PFSK-1 (cell line): ENCODE data around the gene MAN1A2.
A peak's percentile ranks its signal among the peaks of the same experiment; 100 is the strongest.

Experiments
- FOXP2 ChIP-seq: optimal IDR thresholded peaks from 2 replicates; pipeline ENCODE3; 2011; ENCODE audit warnings: borderline replicate concordance, control low read depth, inconsistent platforms; ENCODE audit not compliant: insufficient read depth; ENCODE audit errors: extremely low read length, extremely low read depth
- POLR2AphosphoS5 ChIP-seq: IDR thresholded peaks from 2 replicates; pipeline ENCODE4 v1.6.1; 2012; ENCODE audit warnings: low read depth, mild to moderate bottlenecking, control low read depth, low read length, moderate library complexity
- SIN3A ChIP-seq: IDR thresholded peaks from 2 replicates; pipeline ENCODE4 v1.6.1; 2012; ENCODE audit warnings: mild to moderate bottlenecking, low read length, moderate library complexity, borderline replicate concordance; ENCODE audit not compliant: insufficient read depth
- TAF1 ChIP-seq: IDR thresholded peaks from 2 replicates; pipeline ENCODE4 v1.6.1; 2012; ENCODE audit warnings: low read length, control low read depth, borderline replicate concordance; ENCODE audit not compliant: insufficient read depth
- TF ChIP-seq, protein P1 (sequence below), 2 experiments: IDR thresholded peaks; 2 replicates each; pipeline versions ENCODE4 v1.6.1 to v1.8.0; 2011 to 2012; ENCODE audit warnings: low read depth in 2 of 2, low read length in 2 of 2, control low read depth in 1 of 2, inconsistent platforms in 1 of 2, mild to moderate bottlenecking in 1 of 2, moderate library complexity in 1 of 2; ENCODE audit not compliant: insufficient read depth in 1 of 2

MAN1A2 gene

GRCh38 chr1:117364240-117364639 is 3.0 kb upstream of the MAN1A2 start:
- TF ChIP-seq SIN3A (no peak), TAF1 (no peak), POLR2AphosphoS5 (no peak), FOXP2 (no peak)
- TF ChIP-seq, protein P1, sequence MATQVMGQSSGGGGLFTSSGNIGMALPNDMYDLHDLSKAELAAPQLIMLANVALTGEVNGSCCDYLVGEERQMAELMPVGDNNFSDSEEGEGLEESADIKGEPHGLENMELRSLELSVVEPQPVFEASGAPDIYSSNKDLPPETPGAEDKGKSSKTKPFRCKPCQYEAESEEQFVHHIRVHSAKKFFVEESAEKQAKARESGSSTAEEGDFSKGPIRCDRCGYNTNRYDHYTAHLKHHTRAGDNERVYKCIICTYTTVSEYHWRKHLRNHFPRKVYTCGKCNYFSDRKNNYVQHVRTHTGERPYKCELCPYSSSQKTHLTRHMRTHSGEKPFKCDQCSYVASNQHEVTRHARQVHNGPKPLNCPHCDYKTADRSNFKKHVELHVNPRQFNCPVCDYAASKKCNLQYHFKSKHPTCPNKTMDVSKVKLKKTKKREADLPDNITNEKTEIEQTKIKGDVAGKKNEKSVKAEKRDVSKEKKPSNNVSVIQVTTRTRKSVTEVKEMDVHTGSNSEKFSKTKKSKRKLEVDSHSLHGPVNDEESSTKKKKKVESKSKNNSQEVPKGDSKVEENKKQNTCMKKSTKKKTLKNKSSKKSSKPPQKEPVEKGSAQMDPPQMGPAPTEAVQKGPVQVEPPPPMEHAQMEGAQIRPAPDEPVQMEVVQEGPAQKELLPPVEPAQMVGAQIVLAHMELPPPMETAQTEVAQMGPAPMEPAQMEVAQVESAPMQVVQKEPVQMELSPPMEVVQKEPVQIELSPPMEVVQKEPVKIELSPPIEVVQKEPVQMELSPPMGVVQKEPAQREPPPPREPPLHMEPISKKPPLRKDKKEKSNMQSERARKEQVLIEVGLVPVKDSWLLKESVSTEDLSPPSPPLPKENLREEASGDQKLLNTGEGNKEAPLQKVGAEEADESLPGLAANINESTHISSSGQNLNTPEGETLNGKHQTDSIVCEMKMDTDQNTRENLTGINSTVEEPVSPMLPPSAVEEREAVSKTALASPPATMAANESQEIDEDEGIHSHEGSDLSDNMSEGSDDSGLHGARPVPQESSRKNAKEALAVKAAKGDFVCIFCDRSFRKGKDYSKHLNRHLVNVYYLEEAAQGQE (IDR thresholded peaks at IDR 0.05; ENCODE audit: insufficient read depth in 1 of 2, low read depth in 2 of 2, low read length in 2 of 2), result no peak

DNA sequence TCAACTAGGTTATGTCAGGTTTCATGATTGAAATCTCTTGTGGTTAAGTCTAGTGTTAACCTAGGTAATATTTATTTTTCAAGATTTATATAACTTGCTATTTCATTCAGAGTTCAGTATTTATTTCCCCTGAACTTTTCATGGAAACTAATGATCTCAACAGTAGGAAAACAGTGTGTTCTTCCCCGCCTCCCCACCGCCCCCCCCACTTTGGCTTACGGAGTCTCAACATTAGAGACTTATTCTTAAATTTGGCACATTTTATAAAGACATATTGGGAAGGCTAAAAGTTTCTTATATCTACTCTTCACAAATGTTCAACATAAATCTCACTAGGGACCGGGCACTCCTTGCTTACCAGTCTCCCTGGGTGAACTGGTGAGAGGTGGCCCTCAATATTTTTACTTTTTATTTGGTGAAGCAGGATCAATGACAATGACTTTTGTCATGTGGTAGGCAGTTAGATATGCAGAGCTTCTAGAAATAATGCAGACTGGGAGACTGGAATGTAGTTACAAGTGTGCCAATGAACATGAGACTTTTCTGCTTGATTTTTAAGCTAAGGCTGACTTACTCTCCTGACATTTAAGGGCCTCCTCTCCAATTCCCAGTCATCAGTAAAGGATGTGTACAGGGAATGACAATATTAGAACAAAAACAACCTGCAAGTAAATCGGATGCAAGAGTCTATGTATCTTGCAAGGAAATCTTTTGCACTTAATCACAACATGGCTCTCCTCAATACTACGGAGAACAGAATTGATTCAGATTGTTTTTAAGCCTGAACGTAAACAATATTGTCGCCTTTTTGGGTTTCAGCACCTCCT is 1.7 kb upstream of the MAN1A2 start:
- no peak for TF ChIP-seq POLR2AphosphoS5

DNA sequence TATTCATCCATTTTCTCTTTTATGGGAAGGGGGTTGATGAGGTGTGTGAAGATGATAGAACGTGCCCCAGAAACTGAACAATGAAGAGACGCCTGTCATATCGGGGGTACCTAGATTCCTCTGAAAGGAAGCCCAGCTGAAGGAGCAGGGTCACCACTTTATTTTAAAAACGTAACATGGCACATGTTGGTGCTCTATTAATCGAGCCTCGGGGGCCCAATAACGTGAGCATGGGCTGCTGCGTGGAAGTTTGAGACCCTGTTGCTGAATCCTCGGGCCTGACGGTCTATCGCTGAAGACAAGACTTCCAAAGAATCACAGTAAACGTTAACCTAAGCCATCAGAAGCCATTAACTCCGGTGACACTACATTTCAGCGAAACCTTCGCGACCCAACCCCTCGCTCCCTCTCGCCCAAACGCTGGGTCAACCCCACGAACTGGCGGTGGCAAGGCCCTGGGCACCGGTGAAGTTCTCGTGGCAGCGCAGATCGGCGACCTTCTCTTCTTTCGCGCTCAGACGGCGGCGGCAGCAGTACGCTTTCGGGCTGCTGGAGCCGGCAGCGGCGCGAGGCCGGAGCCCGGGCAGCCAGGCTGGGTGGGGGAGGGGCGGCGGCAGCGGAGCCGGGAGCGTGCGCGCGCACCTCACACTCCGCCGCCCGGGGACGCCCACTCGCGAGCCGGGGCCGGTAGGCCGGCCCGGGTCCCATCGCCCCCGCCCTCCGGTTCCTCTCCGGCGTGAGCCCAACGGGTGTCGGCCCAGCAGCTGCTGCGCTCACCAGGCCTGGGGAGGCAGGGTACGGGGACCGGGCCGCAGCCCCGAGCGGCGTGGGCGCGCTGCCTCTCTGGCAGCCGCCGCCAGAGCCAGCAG is 838 bp upstream of the MAN1A2 start:
- 0 out of 2 replicates have a peak, but pooled peaks have one; percentile 49 for TF ChIP-seq SIN3A
- TF ChIP-seq TAF1, result peak; percentile 44; the same call in 1 of the 2 replicates
- TF ChIP-seq, protein P1 (IDR thresholded peaks at IDR 0.05; ENCODE audit: insufficient read depth in 1 of 2, low read depth in 2 of 2, low read length in 2 of 2), result peak in 1 of 2 experiments; percentile 52; a peak in 1 of 4 replicates
- TF ChIP-seq FOXP2, result peak; percentile 66
- no peak; the same call in 1 of the 2 replicates for TF ChIP-seq POLR2AphosphoS5

- TF ChIP-seq, protein P1 (IDR thresholded peaks at IDR 0.05; ENCODE audit: insufficient read depth in 1 of 2, low read depth in 2 of 2, low read length in 2 of 2), result no peak
- no peak for TF ChIP-seq POLR2AphosphoS5
- no peak for TF ChIP-seq FOXP2
- 0 out of 2 replicates have a peak, but pooled peaks have one; percentile 19 for TF ChIP-seq SIN3A
- no peak for TF ChIP-seq TAF1
Observed at GRCh38 chr1:117368116-117369108, 1.2 kb downstream of the MAN1A2 start.

GRCh38 chr1:117370071-117370470 is 2.8 kb downstream of the MAN1A2 start:
- 0 out of 2 replicates have a peak, but pooled peaks have one; percentile 65 for TF ChIP-seq SIN3A
- TF ChIP-seq POLR2AphosphoS5, result no peak
- no peak for TF ChIP-seq TAF1
- no peak for TF ChIP-seq FOXP2
